HEK293 (cell line): ENCODE measurements around the gene PIK3CA.

ENCODE experiments used
- CTCF ChIA-PET: fragments of 350-600 bp; formaldehyde crosslinking; extraction: SDS; loops from one replicate; lab custom pipeline; 2021; ENCODE audit warnings: antibody characterized with exemption; lab: Yijun Ruan, JAX
- POLR2A ChIA-PET: fragments of 300-600 bp; formaldehyde crosslinking; extraction: SDS; loops from one replicate; lab custom pipeline; 2020; ENCODE audit warnings: antibody characterized with exemption, inconsistent platforms; lab: Yijun Ruan, JAX
- H3K27ac ChIP-seq: fragments of 200-500 bp; sonication (Bioruptor generic); 2 replicates; pipeline ENCODE4 v1.5.1; 2014; ENCODE audit warnings: low read depth, low read length, control low read depth, inconsistent platforms; ENCODE audit errors: extremely low read depth
- H3K36me3 ChIP-seq, 2 experiments: fragments of 200-500 bp in 1 of 2; sonication (Bioruptor generic) in 1 of 2; 1 replicate in 1 of 2; 2 replicates in 1 of 2; pipeline ENCODE4 v1.5.1; 2014 to 2017; ENCODE audit warnings: inconsistent platforms in 2 of 2, low read length in 2 of 2; ENCODE audit not compliant: control insufficient read depth in 2 of 2, insufficient read depth in 1 of 2
- H3K4me1 ChIP-seq: fragments of 200-500 bp; sonication (Bioruptor generic); 2 replicates; pipeline ENCODE4 v1.5.1; 2014; ENCODE audit warnings: mild to moderate bottlenecking, low read length, inconsistent platforms; ENCODE audit not compliant: control insufficient read depth, insufficient read depth
- H3K4me3 ChIP-seq: 2 replicates; pipeline ENCODE4 v1.5.1; 2011; ENCODE audit warnings: low read depth, mild to moderate bottlenecking, control low read depth, low read length, moderate library complexity
- H3K9me3 ChIP-seq: fragments of 200-500 bp; sonication (Bioruptor generic); 2 replicates; pipeline ENCODE4 v1.5.1; 2014; ENCODE audit warnings: low read depth, low read length, inconsistent platforms; ENCODE audit not compliant: control insufficient read depth, insufficient read depth
- BCL11B ChIP-seq: fragments of 450-650 bp; formaldehyde crosslinking; IDR thresholded peaks from 2 replicates; pipeline ENCODE4 v1.5.1; 2016; ENCODE audit warnings: low read depth, missing biosample characterization, missing genetic modification characterization
- GFI1B ChIP-seq: fragments of 450-650 bp; formaldehyde crosslinking; IDR thresholded peaks from 2 replicates; pipeline ENCODE4 v1.5.1; 2016; ENCODE audit warnings: missing biosample characterization, missing genetic modification characterization
- HOXC10 ChIP-seq: sonication (generic); formaldehyde crosslinking; IDR thresholded peaks from 2 replicates; pipeline ENCODE4 v1.8.1; 2023; ENCODE audit warnings: mild to moderate bottlenecking, missing genetic modification reagents
- KLF10 ChIP-seq: fragments of 450-650 bp; IDR thresholded peaks from 2 replicates; pipeline ENCODE4 v1.5.1; 2018; ENCODE audit warnings: missing biosample characterization, mild to moderate bottlenecking, missing genetic modification characterization
- ZBTB11 ChIP-seq: fragments of 450-650 bp; formaldehyde crosslinking; conservative IDR thresholded peaks from 2 replicates; pipeline ENCODE4 v1.5.1; 2016; ENCODE audit warnings: low read depth, missing biosample characterization, missing genetic modification characterization
- ZBTB7A ChIP-seq: fragments of 450-650 bp; formaldehyde crosslinking; IDR thresholded peaks from 2 replicates; pipeline ENCODE4 v1.5.1; 2016; ENCODE audit warnings: low read depth, missing biosample characterization, missing genetic modification characterization
- ZBTB8A ChIP-seq: fragments of 450-650 bp; formaldehyde crosslinking; IDR thresholded peaks from 2 replicates; pipeline ENCODE4 v1.5.1; 2016; ENCODE audit warnings: missing biosample characterization, missing genetic modification characterization
- ZNF302 ChIP-seq: fragments of 450-650 bp; formaldehyde crosslinking; IDR thresholded peaks from 2 replicates; pipeline ENCODE4 v1.5.1; 2016; ENCODE audit warnings: missing biosample characterization, missing genetic modification characterization, low read depth
- ZNF311 ChIP-seq: fragments of 450-650 bp; formaldehyde crosslinking; IDR thresholded peaks from 2 replicates; pipeline ENCODE4 v1.5.1; 2017; ENCODE audit warnings: missing biosample characterization, missing genetic modification characterization, borderline replicate concordance
- ZNF366 ChIP-seq: fragments of 450-650 bp; formaldehyde crosslinking; conservative IDR thresholded peaks from 2 replicates; pipeline ENCODE4 v1.5.1; 2016; ENCODE audit warnings: missing biosample characterization, missing genetic modification characterization
- ZNF391 ChIP-seq: fragments of 450-650 bp; formaldehyde crosslinking; IDR thresholded peaks from 2 replicates; pipeline ENCODE4 v1.5.1; 2016; ENCODE audit warnings: low read depth, missing biosample characterization, missing genetic modification characterization, borderline replicate concordance
- ZNF394 ChIP-seq: fragments of 450-650 bp; formaldehyde crosslinking; IDR thresholded peaks from 2 replicates; pipeline ENCODE4 v1.5.1; 2016; ENCODE audit warnings: missing biosample characterization, missing genetic modification characterization, mild to moderate bottlenecking, moderate library complexity, borderline replicate concordance
- ZNF416 ChIP-seq: fragments of 450-650 bp; formaldehyde crosslinking; IDR thresholded peaks from 2 replicates; pipeline ENCODE4 v1.5.1; 2016; ENCODE audit warnings: missing biosample characterization, missing genetic modification characterization
- ZNF518A ChIP-seq: fragments of 450-650 bp; formaldehyde crosslinking; conservative IDR thresholded peaks from 2 replicates; pipeline ENCODE4 v1.5.1; 2016; ENCODE audit warnings: low read depth, missing biosample characterization, missing genetic modification characterization
- ZNF555 ChIP-seq: fragments of 450-650 bp; formaldehyde crosslinking; conservative IDR thresholded peaks from 2 replicates; pipeline ENCODE4 v1.5.1; 2017; ENCODE audit warnings: missing biosample characterization, mild to moderate bottlenecking, missing genetic modification characterization, inconsistent platforms
- ZNF585B ChIP-seq: fragments of 450-650 bp; formaldehyde crosslinking; IDR thresholded peaks from 2 replicates; pipeline ENCODE4 v1.5.1; 2016; ENCODE audit warnings: missing biosample characterization, missing genetic modification characterization
- ZNF624 ChIP-seq: fragments of 450-650 bp; formaldehyde crosslinking; IDR thresholded peaks from 2 replicates; pipeline ENCODE4 v1.5.1; 2017; ENCODE audit warnings: missing biosample characterization, missing genetic modification characterization
- ZNF654 ChIP-seq: fragments of 450-650 bp; formaldehyde crosslinking; IDR thresholded peaks from 2 replicates; pipeline ENCODE4 v1.5.1; 2016; ENCODE audit warnings: low read depth, missing biosample characterization, missing genetic modification characterization
- ZNF658 ChIP-seq: fragments of 450-650 bp; formaldehyde crosslinking; IDR thresholded peaks from 2 replicates; pipeline ENCODE4; 2016; ENCODE audit warnings: missing biosample characterization, missing genetic modification characterization
- ZNF76 ChIP-seq: fragments of 450-650 bp; formaldehyde crosslinking; IDR thresholded peaks from 2 replicates; pipeline ENCODE4; 2016; ENCODE audit warnings: low read depth, missing biosample characterization, missing genetic modification characterization, borderline replicate concordance
- TF ChIP-seq, protein P1 (sequence below): fragments of 450-650 bp; formaldehyde crosslinking; IDR thresholded peaks from 2 replicates; pipeline ENCODE4 v1.5.1; 2016; ENCODE audit warnings: missing biosample characterization, missing genetic modification characterization
- TF ChIP-seq, protein P2 (sequence below): fragments of 450-650 bp; formaldehyde crosslinking; IDR thresholded peaks from 2 replicates; pipeline ENCODE4 v1.5.1; 2017; ENCODE audit warnings: missing biosample characterization, missing genetic modification characterization
- TF ChIP-seq, protein P3 (sequence below): fragments of 450-650 bp; formaldehyde crosslinking; IDR thresholded peaks from 2 replicates; pipeline ENCODE4 v1.5.1; 2016; ENCODE audit warnings: missing biosample characterization, missing genetic modification characterization

Gene PIK3CA

GRCh38 chr3:179276743-179277142, 128.6 kb downstream of the PIK3CA start:
- Histone ChIP-seq H3K9me3 (no peaks in the 10 kb centered on the region), H3K36me3 (no peaks in the 10 kb centered on the region), H3K27ac (no peak overlapping the region), H3K4me1 (no peaks in the 10 kb centered on the region), H3K4me3 (no peak overlapping the region)
- TF ChIP-seq ZNF518A (no peak), HOXC10 (CRISPR knock-in tag) (no peak), ZNF624 (tag by site-specific recombination) (no peak), ZNF658 (tag by site-specific recombination) (no peak), ZNF585B (tag by site-specific recombination) (no peak), BCL11B (tag by site-specific recombination) (no peak), ZNF366 (tag by site-specific recombination) (no peak), ZBTB8A (tag by site-specific recombination) (no peak), ZNF555 (tag by site-specific recombination) (no peak)
- TF ChIP-seq, protein P1, sequence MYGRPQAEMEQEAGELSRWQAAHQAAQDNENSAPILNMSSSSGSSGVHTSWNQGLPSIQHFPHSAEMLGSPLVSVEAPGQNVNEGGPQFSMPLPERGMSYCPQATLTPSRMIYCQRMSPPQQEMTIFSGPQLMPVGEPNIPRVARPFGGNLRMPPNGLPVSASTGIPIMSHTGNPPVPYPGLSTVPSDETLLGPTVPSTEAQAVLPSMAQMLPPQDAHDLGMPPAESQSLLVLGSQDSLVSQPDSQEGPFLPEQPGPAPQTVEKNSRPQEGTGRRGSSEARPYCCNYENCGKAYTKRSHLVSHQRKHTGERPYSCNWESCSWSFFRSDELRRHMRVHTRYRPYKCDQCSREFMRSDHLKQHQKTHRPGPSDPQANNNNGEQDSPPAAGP (tag by site-specific recombination) = no peak
- ChIA-PET POLR2A (no interaction called here), CTCF (no interaction called here)

DNA sequence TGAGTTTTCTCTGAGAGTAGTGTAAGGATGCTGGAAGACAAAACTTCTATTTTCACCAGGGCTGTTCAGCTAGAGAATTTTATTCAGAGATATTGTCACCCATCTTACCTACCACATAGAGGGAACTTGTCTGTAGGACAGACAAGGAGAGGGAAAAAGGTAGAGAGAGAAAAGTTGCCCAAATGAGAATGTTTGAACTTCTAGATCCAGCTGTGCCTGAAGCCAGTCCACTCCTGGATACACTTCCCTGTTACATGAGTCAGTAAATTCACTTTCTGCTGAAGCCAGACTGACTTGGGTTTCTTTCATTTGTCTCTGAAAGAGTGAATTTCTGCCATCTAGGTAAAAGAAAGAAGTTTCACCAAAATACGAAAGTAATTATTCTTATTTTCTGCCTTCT, 130.0 kb downstream of the PIK3CA start:
- H3K36me3 ChIP-seq = no peaks in the 10 kb centered on the region
- no peak overlapping the region for H3K27ac ChIP-seq
- ChIA-PET CTCF (interaction anchor here (1.3 kb wide), 1 partner anchor 11 kb away, joined by 3 read pairs; no protein-coding TSS in a partner anchor), POLR2A (no interaction called here)
- no peak overlapping the region for H3K4me3 ChIP-seq
- H3K9me3 ChIP-seq = no peaks in the 10 kb centered on the region
- no peaks in the 10 kb centered on the region for H3K4me1 ChIP-seq
- TF ChIP-seq ZNF391 (tag by site-specific recombination) (no peak), GFI1B (tag by site-specific recombination) (no peak), ZNF394 (tag by site-specific recombination) (no peak), ZBTB7A (tag by site-specific recombination) (no peak), ZNF311 (tag by site-specific recombination) (no peak), ZBTB11 (tag by site-specific recombination) (no peak), ZNF654 (tag by site-specific recombination) (no peak), ZNF416 (tag by site-specific recombination) (no peak), KLF10 (no peak), ZNF302 (tag by site-specific recombination) (no peak), ZNF76 (tag by site-specific recombination) (no peak)
- TF ChIP-seq, protein P2, sequence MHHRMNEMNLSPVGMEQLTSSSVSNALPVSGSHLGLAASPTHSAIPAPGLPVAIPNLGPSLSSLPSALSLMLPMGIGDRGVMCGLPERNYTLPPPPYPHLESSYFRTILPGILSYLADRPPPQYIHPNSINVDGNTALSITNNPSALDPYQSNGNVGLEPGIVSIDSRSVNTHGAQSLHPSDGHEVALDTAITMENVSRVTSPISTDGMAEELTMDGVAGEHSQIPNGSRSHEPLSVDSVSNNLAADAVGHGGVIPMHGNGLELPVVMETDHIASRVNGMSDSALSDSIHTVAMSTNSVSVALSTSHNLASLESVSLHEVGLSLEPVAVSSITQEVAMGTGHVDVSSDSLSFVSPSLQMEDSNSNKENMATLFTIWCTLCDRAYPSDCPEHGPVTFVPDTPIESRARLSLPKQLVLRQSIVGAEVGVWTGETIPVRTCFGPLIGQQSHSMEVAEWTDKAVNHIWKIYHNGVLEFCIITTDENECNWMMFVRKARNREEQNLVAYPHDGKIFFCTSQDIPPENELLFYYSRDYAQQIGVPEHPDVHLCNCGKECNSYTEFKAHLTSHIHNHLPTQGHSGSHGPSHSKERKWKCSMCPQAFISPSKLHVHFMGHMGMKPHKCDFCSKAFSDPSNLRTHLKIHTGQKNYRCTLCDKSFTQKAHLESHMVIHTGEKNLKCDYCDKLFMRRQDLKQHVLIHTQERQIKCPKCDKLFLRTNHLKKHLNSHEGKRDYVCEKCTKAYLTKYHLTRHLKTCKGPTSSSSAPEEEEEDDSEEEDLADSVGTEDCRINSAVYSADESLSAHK (tag by site-specific recombination) = no peak
- TF ChIP-seq, protein P3, sequence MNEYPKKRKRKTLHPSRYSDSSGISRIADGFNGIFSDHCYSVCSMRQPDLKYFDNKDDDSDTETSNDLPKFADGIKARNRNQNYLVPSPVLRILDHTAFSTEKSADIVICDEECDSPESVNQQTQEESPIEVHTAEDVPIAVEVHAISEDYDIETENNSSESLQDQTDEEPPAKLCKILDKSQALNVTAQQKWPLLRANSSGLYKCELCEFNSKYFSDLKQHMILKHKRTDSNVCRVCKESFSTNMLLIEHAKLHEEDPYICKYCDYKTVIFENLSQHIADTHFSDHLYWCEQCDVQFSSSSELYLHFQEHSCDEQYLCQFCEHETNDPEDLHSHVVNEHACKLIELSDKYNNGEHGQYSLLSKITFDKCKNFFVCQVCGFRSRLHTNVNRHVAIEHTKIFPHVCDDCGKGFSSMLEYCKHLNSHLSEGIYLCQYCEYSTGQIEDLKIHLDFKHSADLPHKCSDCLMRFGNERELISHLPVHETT (tag by site-specific recombination) = no peak
